Calu3 (cell line): Measurements from ENCODE around the gene TSKU. TPM values are rescaled to one million over a fixed set of nuclear protein-coding genes. Genes with fewer than 3 reads are reported as not detected.
A peak's percentile ranks its signal among the peaks of the same experiment; 100 is the strongest.

Experiments
- BruUV-seq: library from RNA; stranded (reverse); fragments of 400-500 nt; replicated peaks from 2 replicates; lab custom pipeline; 2021; lab: Mats Ljungman, UMichigan
- CTCF ChIA-PET: fragments of 300-600 bp; sonication (Branson Sonifier 250); formaldehyde crosslinking; loops from one replicate; lab custom pipeline; 2022; ENCODE audit warnings: antibody characterized with exemption; lab: Charles Lee
- DNase-seq: peaks from one replicate; pipeline ENCODE4 v3.0.0; 2022
- H3K27ac Mint-ChIP-seq: one replicate; pipeline ENCODE4 v1.8.0; 2022; ENCODE audit warnings: mixed read lengths; ENCODE audit not compliant: unreplicated experiment
- H3K27me3 Mint-ChIP-seq: one replicate; pipeline ENCODE4 v1.8.0; 2022; ENCODE audit warnings: mixed read lengths; ENCODE audit not compliant: unreplicated experiment
- H3K36me3 Mint-ChIP-seq: one replicate; pipeline ENCODE4 v1.8.0; 2022; ENCODE audit warnings: mild to moderate bottlenecking, moderate library complexity, mixed read lengths; ENCODE audit not compliant: insufficient read depth, unreplicated experiment
- H3K4me1 Mint-ChIP-seq: one replicate; pipeline ENCODE4 v1.8.0; 2022; ENCODE audit warnings: mild to moderate bottlenecking, low read depth, mixed read lengths; ENCODE audit not compliant: unreplicated experiment
- H3K4me3 Mint-ChIP-seq: one replicate; pipeline ENCODE4 v1.8.0; 2022; ENCODE audit warnings: mild to moderate bottlenecking, low read depth, moderate library complexity, mixed read lengths; ENCODE audit not compliant: unreplicated experiment
- H3K9me3 Mint-ChIP-seq: one replicate; pipeline ENCODE4 v1.8.0; 2022; ENCODE audit warnings: low read depth, mixed read lengths; ENCODE audit not compliant: unreplicated experiment
- CTCF ChIP-seq: fragments of 200-600 bp; IDR thresholded peaks from one replicate; pipeline ENCODE4 v1.8.0; 2022; ENCODE audit warnings: antibody characterized with exemption; ENCODE audit not compliant: unreplicated experiment
- intact Hi-C: fragments of 100-400 bp; cut with micrococcal nuclease; formaldehyde crosslinking; loops from one replicate; pipeline ENCODE4 v1.10.0; 2022; ENCODE audit not compliant: unreplicated experiment
- total RNA-seq: library from RNA; stranded (reverse); gene quantifications from 2 replicates; pipeline ENCODE4 v1.2.3, GENCODE V29; 2022

TSKU gene
- total RNA-seq, 1 experiment from 2014 or later = 49.0 TPM

DNA sequence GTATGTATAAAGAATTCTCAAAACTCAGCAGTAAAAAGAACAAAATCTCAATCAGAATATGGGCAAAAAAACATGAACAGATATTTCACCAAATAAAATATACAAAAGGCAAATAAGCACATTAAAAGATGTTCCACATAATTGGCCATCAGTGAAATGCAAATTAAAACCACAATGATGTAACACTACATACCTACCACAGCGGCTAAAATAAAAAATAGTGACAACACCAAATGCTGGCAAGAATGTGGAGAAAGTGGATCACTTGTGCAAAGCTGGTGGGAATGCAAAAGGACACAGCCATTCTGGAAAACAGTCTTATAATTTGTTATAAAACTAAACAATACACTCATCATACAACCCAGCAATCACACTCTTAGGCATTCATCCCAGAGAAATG lies 39.2 kb downstream of the TSKU start:
- Mint-ChIP-seq H3K9me3 (no peaks in the 10 kb centered on the region), H3K4me3 (no peak overlapping the region), H3K27me3 (no peaks in the 10 kb centered on the region), H3K36me3 (no peaks in the 10 kb centered on the region), H3K27ac (no peak overlapping the region), H3K4me1 (peaks cover 15% of the 10 kb centered on the region)
- DNase-seq = no peak
- intact Hi-C loops = no loop called here
- no peak for TF ChIP-seq CTCF
- CTCF ChIA-PET = no interaction called here
- BruUV-seq = no TSS peak

DNA sequence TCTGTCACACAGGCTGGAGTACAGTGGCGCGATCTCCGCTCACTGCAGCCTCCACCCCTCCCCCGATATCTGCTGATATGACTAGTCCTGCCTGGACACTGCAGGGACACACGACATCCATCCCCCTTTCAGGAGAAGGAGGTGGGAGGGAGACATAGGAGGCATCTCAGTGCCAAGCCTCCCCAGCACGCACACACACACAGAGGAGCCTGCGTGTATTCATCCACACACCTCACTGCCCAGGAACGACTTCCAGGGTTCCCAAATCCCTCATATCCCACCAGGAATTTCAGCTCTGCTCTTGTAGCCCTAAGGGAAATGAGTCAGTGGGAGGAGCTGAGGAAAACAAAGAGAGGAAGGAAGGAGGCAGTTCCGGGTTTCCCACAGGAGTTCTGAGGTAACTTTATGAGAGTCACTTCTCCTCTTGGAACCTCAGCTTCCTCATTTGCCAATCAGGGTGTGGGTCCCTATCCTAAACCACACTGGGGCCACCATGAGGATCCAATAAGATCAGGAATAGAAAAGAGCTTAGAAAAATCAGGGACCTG lies 40.4 kb downstream of the TSKU start:
- CTCF ChIA-PET = no interaction called here
- no peak for TF ChIP-seq CTCF
- H3K9me3 Mint-ChIP-seq = no peaks in the 10 kb centered on the region
- H3K27me3 Mint-ChIP-seq = no peaks in the 10 kb centered on the region
- peak overlapping the region; percentile 34 for H3K4me3 Mint-ChIP-seq
- peaks cover 15% of the 10 kb centered on the region for H3K4me1 Mint-ChIP-seq
- peak overlapping the region; percentile 12 for H3K27ac Mint-ChIP-seq
- no TSS peak for BruUV-seq
- intact Hi-C loops = no loop called here
- H3K36me3 Mint-ChIP-seq = no peaks in the 10 kb centered on the region
- DNase-seq = peak; percentile 37

- CTCF ChIA-PET = no interaction called here
- Mint-ChIP-seq H3K36me3 (no peaks in the 10 kb centered on the region), H3K4me3 (no peak overlapping the region), H3K27me3 (no peaks in the 10 kb centered on the region), H3K9me3 (no peaks in the 10 kb centered on the region), H3K27ac (peak overlapping the region; percentile 12), H3K4me1 (peaks cover 15% of the 10 kb centered on the region)
- intact Hi-C loops = no loop called here
- BruUV-seq = no TSS peak
- no peak for DNase-seq
- no peak for TF ChIP-seq CTCF
Measured at GRCh38 chr11:76824083-76824939, 41.2 kb downstream of the TSKU start.

DNA sequence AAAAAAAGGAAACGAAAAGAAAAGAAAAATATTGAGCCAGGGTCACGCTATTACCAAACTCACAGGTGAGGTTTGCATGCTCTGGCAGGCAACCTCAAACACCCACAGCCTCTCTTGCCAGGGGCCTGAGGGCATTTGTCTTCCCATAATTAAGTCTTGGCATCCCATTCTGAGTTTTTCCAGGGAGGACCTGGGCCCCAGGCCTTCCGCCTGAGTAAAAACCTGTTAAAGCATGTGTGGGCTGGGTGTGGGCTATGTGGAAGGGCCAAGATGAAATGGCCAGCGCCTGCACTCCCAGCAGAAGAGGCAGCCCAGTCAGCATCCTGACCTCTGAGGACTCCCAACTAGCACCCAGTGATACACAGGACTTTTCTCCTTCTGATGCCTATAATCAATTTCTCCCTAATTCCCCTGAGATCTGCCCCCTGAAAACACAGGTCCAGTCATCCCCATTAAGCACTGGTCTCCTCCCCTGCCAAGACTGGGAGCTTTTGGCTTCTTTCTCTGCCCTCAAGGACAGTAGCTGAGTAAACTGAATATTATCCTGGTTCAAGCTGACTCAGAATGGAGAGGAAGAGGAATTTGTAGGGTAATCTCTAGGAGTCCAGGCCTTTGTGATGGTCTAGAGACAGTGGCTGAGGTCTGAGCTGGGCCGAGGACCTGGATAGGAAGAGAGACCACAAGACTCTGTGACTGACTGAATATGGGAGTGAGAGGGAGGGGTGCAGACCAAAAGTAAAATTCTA lies 42.0 kb downstream of the TSKU start:
- no TSS peak for BruUV-seq
- Mint-ChIP-seq H3K36me3 (no peaks in the 10 kb centered on the region), H3K27me3 (no peaks in the 10 kb centered on the region), H3K9me3 (no peaks in the 10 kb centered on the region), H3K27ac (no peak overlapping the region), H3K4me1 (peaks cover 15% of the 10 kb centered on the region), H3K4me3 (no peak overlapping the region)
- DNase-seq = no peak
- TF ChIP-seq CTCF = no peak
- intact Hi-C loops = no loop called here
- CTCF ChIA-PET = interaction anchor here (0.9 kb wide), 1 partner anchor 95 kb away, joined by 3 read pairs; no protein-coding TSS in a partner anchor
